Transverse colon (tissue), 3 donors: ENCODE results near the gene TACC2.

Source experiments
- CTCF ChIP-seq, 5 experiments: fragments of 200-600 bp in 3 of 5; fragments of 450-650 bp in 2 of 5; sonication (generic) in 3 of 5; IDR thresholded peaks; 1 replicate in 2 of 5; 2 replicates in 3 of 5; pipeline ENCODE4 v1.5.1; 2016 to 2017; ENCODE audit warnings: antibody characterized with exemption in 5 of 5, inconsistent platforms in 3 of 5, mild to moderate bottlenecking in 2 of 5, moderate library complexity in 1 of 5
- POLR2A ChIP-seq: fragments of 450-650 bp; IDR thresholded peaks from one replicate; pipeline ENCODE4 v1.6.1; 2016; ENCODE audit warnings: antibody characterized with exemption, mild to moderate bottlenecking, moderate library complexity

DNA sequence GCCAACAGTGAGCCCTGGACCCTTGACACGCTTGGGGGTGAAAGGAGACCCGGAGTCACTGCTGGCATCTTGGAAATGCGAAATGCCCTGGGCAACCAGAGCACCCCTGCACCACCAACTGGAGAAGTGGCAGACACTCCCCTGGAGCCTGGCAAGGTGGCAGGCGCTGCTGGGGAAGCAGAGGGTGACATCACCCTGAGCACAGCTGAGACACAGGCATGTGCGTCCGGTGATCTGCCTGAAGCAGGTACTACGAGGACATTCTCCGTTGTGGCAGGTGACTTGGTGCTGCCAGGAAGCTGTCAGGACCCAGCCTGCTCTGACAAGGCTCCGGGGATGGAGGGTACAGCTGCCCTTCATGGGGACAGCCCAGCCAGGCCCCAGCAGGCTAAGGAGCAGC lies 98.5 kb downstream of the TACC2 start:
- TF ChIP-seq CTCF (IDR thresholded peaks at IDR 0.05) = no peak
- no peak for TF ChIP-seq POLR2A
